Gastrocnemius medialis (tissue), 4 donors: ENCODE results near the gene BIRC2. TPM values are rescaled to one million over a fixed set of nuclear protein-coding genes. Genes with fewer than 3 reads are reported as not detected.

Experiments
- ATAC-seq, 2 donors: fragments of 150-250 bp; one replicate each; pipeline ENCODE4 v1.9.1; 2016
- DNase-seq, 2 donors: peaks; one replicate each; pipeline ENCODE4 v3.0.0-alpha.2; 2019
- H3K27ac ChIP-seq, 4 donors: fragments of 200-600 bp; sonication (generic); 1 replicate in 1 of 4; 2 replicates in 3 of 4; pipeline ENCODE4 v1.5.1; 2016 to 2018; ENCODE audit warnings: mild to moderate bottlenecking in 2 of 4, moderate library complexity in 1 of 4
- H3K27me3 ChIP-seq, 3 donors: fragments of 200-600 bp; sonication (generic) in 2 of 3; 1 replicate in 1 of 3; 2 replicates in 2 of 3; pipeline versions ENCODE4 v1.5.1 to v1.6.0; 2016 to 2019; ENCODE audit warnings: mild to moderate bottlenecking in 1 of 3, moderate library complexity in 1 of 3
- H3K36me3 ChIP-seq, 2 donors: fragments of 200-600 bp; sonication (generic) in 1 of 2; one replicate each; pipeline ENCODE4 v1.5.1; 2017 to 2018
- H3K4me1 ChIP-seq, 2 donors: fragments of 200-600 bp; sonication (generic) in 1 of 2; one replicate each; pipeline ENCODE4 v1.5.1; 2016 to 2017; ENCODE audit warnings: mild to moderate bottlenecking in 2 of 2
- H3K4me3 ChIP-seq, 4 donors: fragments of 200-600 bp; sonication (generic) in 3 of 4; 1 replicate in 1 of 4; 2 replicates in 3 of 4; pipeline ENCODE4 v1.5.1; 2016 to 2019; ENCODE audit warnings: mild to moderate bottlenecking in 2 of 4
- H3K9me3 ChIP-seq, 3 donors: fragments of 200-600 bp; sonication (generic) in 2 of 3; 1 replicate in 1 of 3; 2 replicates in 2 of 3; pipeline ENCODE4 v1.5.1; 2016 to 2019
- CTCF ChIP-seq, 5 experiments: fragments of 450-650 bp in 3 of 5; fragments of 200-600 bp in 2 of 5; sonication (generic) in 2 of 5; IDR thresholded peaks in 4 of 5; conservative IDR thresholded peaks in 1 of 5; 1 replicate in 4 of 5; 2 replicates in 1 of 5; pipeline ENCODE4 v1.5.1; 2016 to 2019; ENCODE audit warnings: antibody characterized with exemption in 5 of 5, mild to moderate bottlenecking in 3 of 5, moderate library complexity in 3 of 5
- POLR2A ChIP-seq, 2 donors: fragments of 450-650 bp; IDR thresholded peaks; one replicate each; pipeline ENCODE4 v1.6.1; 2017; ENCODE audit warnings: antibody characterized with exemption in 2 of 2, mild to moderate bottlenecking in 2 of 2, moderate library complexity in 2 of 2
- in situ Hi-C, 4 donors: fragments of 200-750 bp; cut with MboI; loops; one replicate each; pipeline versions ENCODE4 v1.15.0 to v1.8.0; 2017; ENCODE audit warnings: low sequenced_read_pairs in 4 of 4
- intact Hi-C: fragments of 100-400 bp; cut with DNase I; formaldehyde crosslinking; loops from one replicate; pipeline ENCODE4 v1.15.1; 2023; ENCODE audit warnings: low total_unique reads
- total RNA-seq, 4 donors: library from RNA; depleted of rRNA; stranded (reverse); fragments of >200 nt; gene quantifications; one replicate each; pipeline versions ENCODE4 v1.1.0 to v1.2.3, GENCODE V29; 2016

The BIRC2 gene
- total RNA-seq, 4 donors from 2014 or later, result 30.7 to 60.3 (median 46.6) TPM

DNA sequence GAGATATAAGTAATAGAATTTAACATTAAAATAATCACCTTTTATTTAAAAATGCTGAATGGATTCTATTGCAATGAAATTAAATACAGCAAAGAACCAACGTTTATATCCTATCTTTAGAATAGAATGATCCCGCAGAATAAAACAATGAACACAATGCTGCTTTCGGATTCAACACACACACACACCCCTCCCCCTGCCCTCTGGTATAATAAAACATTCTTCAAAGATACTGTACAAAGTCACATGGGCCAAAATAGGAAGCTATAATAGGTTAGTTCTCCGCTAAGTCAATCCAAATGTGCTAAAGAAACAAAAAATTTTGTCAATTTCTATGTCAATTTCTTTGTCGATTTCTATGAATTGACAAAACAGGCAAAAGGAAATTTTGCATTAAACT lies 58.5 kb downstream of the BIRC2 start:
- ATAC-seq (no peak), DNase-seq (no peak)
- TF ChIP-seq CTCF (IDR thresholded peaks at IDR 0.05 in 4 of 5, conservative IDR thresholded peaks at IDR 0.05 in 1 of 5) (no peak), POLR2A (IDR thresholded peaks at IDR 0.05) (no peak)
- Histone ChIP-seq H3K9me3 (no peaks in the 10 kb centered on the region), H3K27ac (no peak overlapping the region), H3K36me3 (no peaks in the 10 kb centered on the region), H3K4me1 (no peaks in the 10 kb centered on the region), H3K27me3 (no peaks in the 10 kb centered on the region), H3K4me3 (no peak overlapping the region)
- intact Hi-C loops, result no loop called here
- in situ Hi-C loops, result no loop called here

DNA sequence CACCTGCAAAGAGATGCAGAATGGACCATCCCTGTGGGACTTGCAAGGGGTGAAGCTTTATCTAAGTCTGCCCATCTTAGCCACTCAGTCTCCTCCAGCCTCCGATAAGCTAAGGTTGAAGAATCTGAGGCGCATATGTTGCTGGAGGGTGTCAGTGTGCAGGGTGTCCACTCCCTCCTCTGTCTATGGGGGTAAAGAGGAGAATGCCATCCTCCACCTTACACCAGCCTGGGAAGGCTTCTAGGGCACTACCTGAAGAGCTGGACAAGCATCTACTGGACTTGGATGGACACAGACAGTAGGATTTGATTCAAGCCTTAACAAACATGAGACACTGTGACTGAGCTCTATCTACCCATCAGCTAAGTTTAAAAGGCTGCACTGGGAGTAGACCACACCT lies 59.1 kb downstream of the BIRC2 start:
- ATAC-seq (no peak), DNase-seq (no peak)
- no peaks in the 10 kb centered on the region for H3K36me3 ChIP-seq

GRCh38 chr11:102407901-102408300 lies 60.9 kb downstream of the BIRC2 start:
- in situ Hi-C loops (no loop called here), intact Hi-C loops (no loop called here)
- Histone ChIP-seq H3K4me3 (no peak overlapping the region), H3K36me3 (no peaks in the 10 kb centered on the region), H3K9me3 (no peaks in the 10 kb centered on the region), H3K27me3 (no peaks in the 10 kb centered on the region), H3K27ac (no peak overlapping the region), H3K4me1 (no peaks in the 10 kb centered on the region)
- no peak for DNase-seq
- TF ChIP-seq POLR2A (IDR thresholded peaks at IDR 0.05) (no peak), CTCF (IDR thresholded peaks at IDR 0.05 in 4 of 5, conservative IDR thresholded peaks at IDR 0.05 in 1 of 5) (no peak)
- no peak for ATAC-seq

More for the DNA sequence above, 59.1 kb downstream of the BIRC2 start:
- no peaks in the 10 kb centered on the region for H3K4me1 ChIP-seq
- no peaks in the 10 kb centered on the region for H3K27me3 ChIP-seq
- no peak overlapping the region for H3K27ac ChIP-seq
- H3K4me3 ChIP-seq, result no peak overlapping the region
- in situ Hi-C loops (no loop called here), intact Hi-C loops (no loop called here)
- no peak for TF ChIP-seq POLR2A (IDR thresholded peaks at IDR 0.05)
- no peak for TF ChIP-seq CTCF (IDR thresholded peaks at IDR 0.05 in 4 of 5, conservative IDR thresholded peaks at IDR 0.05 in 1 of 5)
- no peaks in the 10 kb centered on the region for H3K9me3 ChIP-seq

DNA sequence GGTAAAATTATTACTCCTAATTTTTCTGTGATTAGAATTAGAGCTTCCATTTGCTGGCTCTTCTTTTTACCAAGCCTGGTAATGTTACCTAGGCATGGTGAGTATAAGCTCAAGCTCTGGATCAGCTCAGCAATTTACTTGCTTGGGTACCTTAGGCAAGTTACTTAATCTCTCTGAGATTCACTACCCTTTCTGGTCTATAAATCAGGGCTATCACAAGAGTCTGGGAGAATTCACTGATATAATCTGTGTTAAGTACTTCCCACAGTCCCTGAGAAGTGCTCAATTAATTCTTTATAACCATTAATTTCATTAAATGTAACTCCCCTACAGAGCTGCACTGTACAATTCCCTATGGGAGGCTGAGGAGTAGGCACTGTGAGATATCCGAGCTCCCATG lies 61.3 kb downstream of the BIRC2 start:
- no peaks in the 10 kb centered on the region for H3K4me1 ChIP-seq
- no peaks in the 10 kb centered on the region for H3K27me3 ChIP-seq
- no peak overlapping the region for H3K27ac ChIP-seq
- H3K9me3 ChIP-seq, result no peaks in the 10 kb centered on the region
- ATAC-seq (no peak), DNase-seq (no peak)
- H3K4me3 ChIP-seq, result no peak overlapping the region
- intact Hi-C loops (no loop called here), in situ Hi-C loops (no loop called here)
- no peak for TF ChIP-seq POLR2A (IDR thresholded peaks at IDR 0.05)
- no peak for TF ChIP-seq CTCF (IDR thresholded peaks at IDR 0.05 in 4 of 5, conservative IDR thresholded peaks at IDR 0.05 in 1 of 5)
- H3K36me3 ChIP-seq, result no peaks in the 10 kb centered on the region

GRCh38 chr11:102410382-102410784 lies 63.4 kb downstream of the BIRC2 start:
- in situ Hi-C loops (no loop called here), intact Hi-C loops (no loop called here)
- no peak overlapping the region for H3K4me3 ChIP-seq
- no peaks in the 10 kb centered on the region for H3K36me3 ChIP-seq
- H3K27me3 ChIP-seq, result no peaks in the 10 kb centered on the region
- no peak for TF ChIP-seq POLR2A (IDR thresholded peaks at IDR 0.05)
- no peak for TF ChIP-seq CTCF (IDR thresholded peaks at IDR 0.05 in 4 of 5, conservative IDR thresholded peaks at IDR 0.05 in 1 of 5)
- no peaks in the 10 kb centered on the region for H3K9me3 ChIP-seq
- no peaks in the 10 kb centered on the region for H3K4me1 ChIP-seq
- no peak for DNase-seq
- ATAC-seq, result no peak
- no peak overlapping the region for H3K27ac ChIP-seq
